Pancreas (tissue), 10 donors: ENCODE results near the gene DLX4. TPM values are rescaled to one million over a fixed set of nuclear protein-coding genes. Genes with fewer than 3 reads are reported as not detected.

Experiments used
- ATAC-seq, 4 donors: fragments of 200-7000 bp; cut with Tn5 transposase; one replicate each; pipeline versions ENCODE4 v1.8.0 to v1.9.1; 2020; ENCODE audit warnings: mild to moderate bottlenecking in 4 of 4, moderate library complexity in 4 of 4
- DNase-seq, 6 donors: peaks; one replicate each; pipeline ENCODE4 v3.0.0-alpha.2; 2020
- FAIRE-seq: peaks from 2 replicates; lab custom pipeline; 2012; peaks lifted over from hg19 to GRCh38; lab: Jason Lieb, UNC
- H3K27ac ChIP-seq, 4 donors: fragments of 200-600 bp; sonication (generic); 1 replicate in 3 of 4; 2 replicates in 1 of 4; pipeline versions ENCODE4 v1.5.0 to v1.8.0; 2020
- H3K27me3 ChIP-seq, 4 donors: fragments of 200-600 bp; one replicate each; pipeline ENCODE4 v1.8.0; 2021
- H3K36me3 ChIP-seq, 3 donors: fragments of 200-600 bp; sonication (generic) in 1 of 3; one replicate each; pipeline versions ENCODE4 v1.5.0 to v1.8.0; 2020 to 2021
- H3K4me1 ChIP-seq, 3 donors: fragments of 200-600 bp; one replicate each; pipeline ENCODE4 v1.8.0; 2021
- H3K4me3 ChIP-seq, 4 donors: fragments of 200-600 bp; sonication (generic) in 2 of 4; one replicate each; pipeline versions ENCODE4 v1.5.0 to v1.8.0; 2020 to 2021
- H3K9me3 ChIP-seq, 4 donors: fragments of 200-600 bp; one replicate each; pipeline ENCODE4 v1.8.0; 2021
- CTCF ChIP-seq, 4 donors: fragments of 200-600 bp; sonication (generic) in 3 of 4; IDR thresholded peaks; one replicate each; pipeline versions ENCODE4 v1.5.0 to v1.8.0; 2021; ENCODE audit warnings: antibody characterized with exemption in 4 of 4
- WGBS, 2 donors: extraction: QIAGEN DNeasy Blood & Tissue Kit; methylation state at CpG; one replicate each; pipeline ENCODE4 v1.1.7; 2013; 5-methylcytosine and 5-hydroxymethylcytosine counted together
- intact Hi-C, 3 donors: fragments of 100-400 bp; cut with DNase I; formaldehyde crosslinking; loops; one replicate each; pipeline versions ENCODE4 v1.11.1 to v1.14.2; 2022
- polyA plus RNA-seq, 2 donors: library from polyadenylated mRNA; stranded (reverse); fragments of 200-250 nt; gene quantifications; one replicate each; pipeline ENCODE4 v1.2.3, GENCODE V29; 2013
- total RNA-seq, 6 donors: library from RNA; stranded (reverse); fragmentation: NEBNext Ultra II Directional in 4 of 6; extraction: Animal tissue kit (Norgen Biotek cat#: 25700) in 4 of 6; gene quantifications; one replicate each; pipeline versions ENCODE4 v1.2.1 to v1.2.4, GENCODE V29; 2021 to 2023
- donor health status: healthy with polysubstance abuse.
- donor health status: DM: no; HTN: no; CAD: no; lungs with moderate emphysema.
- donor health status: DM: no; HTN: no; CAD: no.
- donor health status: control.
- donor health status: control.
- donor health status: Bipolar disorder and iron deficiency.
- donor health status: DM: yes; HTN: yes; CAD: no.
- donor health status: DM: no; HTN: no; CAD: no.
- donor health status: DM: no; HTN: no; CAD: no.
- donor health status: DM: yes; HTN: yes; CAD: no.

The DLX4 gene
- total and polyA plus RNA-seq, 8 donors = 0.16 to 0.30 (median 0.23) TPM; not detected in 3

DNA sequence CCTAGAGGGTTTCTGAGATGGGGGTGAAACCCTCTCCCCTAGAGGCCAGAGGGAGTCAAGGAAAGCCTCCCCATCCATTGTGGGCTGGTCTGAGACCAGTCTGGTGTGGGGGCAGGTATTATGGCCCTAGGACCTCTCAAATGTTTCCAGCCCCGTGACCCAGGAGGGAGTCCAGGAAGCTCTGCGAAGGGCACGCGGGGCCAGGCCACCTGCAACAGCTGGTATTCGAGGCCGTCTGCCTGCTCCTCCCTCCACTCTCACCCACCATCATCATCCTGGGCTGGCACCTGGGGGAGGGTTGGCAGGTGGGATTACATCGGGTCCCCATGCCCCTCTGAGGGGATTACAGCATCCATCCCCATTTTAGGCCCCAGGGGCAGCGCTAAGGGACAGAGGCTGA is 38.1 kb upstream of the DLX4 start:
- no peak for DNase-seq
- 80 to 84% methylated on average over 8 of the region's 8 CpGs for WGBS, 2 donors
- no peak for ATAC-seq
- H3K36me3 ChIP-seq = no peaks in the 10 kb centered on the region
- no peak overlapping the region for H3K4me3 ChIP-seq
- TF ChIP-seq CTCF (IDR thresholded peaks at IDR 0.05) = no peak
- FAIRE-seq = no peak
- H3K27ac ChIP-seq = no peak overlapping the region
- no peaks in the 10 kb centered on the region for H3K4me1 ChIP-seq
- no peaks in the 10 kb centered on the region for H3K27me3 ChIP-seq
- intact Hi-C loops = no loop called here
- no peaks in the 10 kb centered on the region for H3K9me3 ChIP-seq

DNA sequence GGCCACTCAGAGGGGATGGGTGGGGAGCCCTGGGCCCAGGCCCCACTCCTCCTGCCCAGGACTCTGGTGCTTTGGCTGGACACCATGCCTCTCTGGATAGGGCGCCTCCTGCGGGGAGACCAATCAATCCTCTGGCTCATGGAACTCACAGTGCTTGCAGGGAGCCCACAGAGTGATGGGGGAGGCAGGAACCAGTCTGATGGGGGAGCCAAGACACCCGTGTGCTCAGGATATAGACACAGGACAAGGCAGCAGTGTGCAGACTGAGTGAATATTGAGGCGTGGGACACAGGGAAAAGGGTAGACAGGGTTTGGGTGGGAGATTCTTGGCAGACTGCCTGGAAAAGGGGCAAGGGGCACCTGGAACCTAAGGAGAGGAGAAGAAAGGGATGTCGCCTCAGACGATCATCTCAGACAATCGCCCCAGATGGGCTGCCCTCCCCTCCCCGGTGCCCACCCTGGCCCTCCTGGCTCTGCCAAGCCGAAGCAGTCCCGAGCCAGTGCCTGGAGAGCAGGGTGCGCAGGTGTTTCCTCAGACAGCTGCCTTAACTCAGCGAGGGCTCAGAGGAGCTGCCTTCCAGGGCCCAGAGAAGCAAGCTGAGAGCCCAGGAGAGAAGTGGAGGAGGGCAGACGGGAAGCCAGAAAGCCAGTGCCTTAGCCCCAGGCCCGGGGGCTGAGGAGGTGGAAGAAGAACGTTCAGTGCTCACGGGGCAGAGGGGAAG is 37.4 kb upstream of the DLX4 start:
- H3K27me3 ChIP-seq = no peaks in the 10 kb centered on the region
- no peak for FAIRE-seq
- intact Hi-C loops = no loop called here
- DNase-seq = no peak
- H3K9me3 ChIP-seq = no peaks in the 10 kb centered on the region
- WGBS, 2 donors = 54 to 64% methylated on average over 16 of the region's 16 CpGs
- ATAC-seq = no peak
- no peak overlapping the region for H3K27ac ChIP-seq
- H3K36me3 ChIP-seq = no peaks in the 10 kb centered on the region
- no peak for TF ChIP-seq CTCF (IDR thresholded peaks at IDR 0.05)
- H3K4me3 ChIP-seq = no peak overlapping the region
- no peaks in the 10 kb centered on the region for H3K4me1 ChIP-seq

DNA sequence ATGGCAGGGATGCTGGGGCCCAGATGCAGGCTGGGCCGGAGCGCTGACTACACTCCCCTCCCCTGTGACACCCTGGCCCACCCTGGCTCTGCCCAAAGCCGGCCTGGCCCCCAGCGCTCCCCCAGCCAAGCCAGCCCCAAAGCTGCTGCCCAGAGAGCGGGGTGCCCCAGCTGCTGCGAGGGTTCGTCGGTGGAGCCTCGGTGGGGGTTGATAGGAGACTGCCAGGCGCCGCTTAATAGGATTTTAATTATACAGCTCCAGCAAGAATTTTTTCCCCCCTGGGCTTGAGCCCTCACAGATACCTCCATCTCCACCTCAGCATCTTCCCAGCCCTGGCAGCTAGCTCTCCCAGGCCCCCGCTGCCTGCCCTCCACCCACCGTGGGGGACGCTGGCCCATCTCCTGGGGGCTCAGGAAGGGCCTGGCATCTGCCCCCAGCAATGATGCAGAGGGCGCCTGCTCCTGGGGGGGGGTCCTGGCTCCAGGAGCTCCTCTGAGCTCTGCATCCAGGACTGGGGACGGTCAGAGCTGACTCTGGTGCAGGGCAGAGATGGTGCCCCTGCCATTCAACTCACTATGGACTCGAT is 36.8 kb upstream of the DLX4 start:
- no peak for FAIRE-seq
- intact Hi-C loops = no loop called here
- WGBS, 2 donors = 50 to 64% methylated on average over 16 to 17 of the region's 17 CpGs

GRCh38 chr17:49932901-49933300 is 36.1 kb upstream of the DLX4 start:
- ATAC-seq = no peak
- Histone ChIP-seq H3K27ac (no peak overlapping the region), H3K36me3 (no peaks in the 10 kb centered on the region), H3K27me3 (no peaks in the 10 kb centered on the region), H3K4me3 (no peak overlapping the region), H3K9me3 (no peaks in the 10 kb centered on the region), H3K4me1 (no peaks in the 10 kb centered on the region)
- no peak for FAIRE-seq
- intact Hi-C loops = no loop called here
- DNase-seq = no peak
- 60 to 63% methylated on average over 6 of the region's 6 CpGs for WGBS, 2 donors
- no peak for TF ChIP-seq CTCF (IDR thresholded peaks at IDR 0.05)

More for the DNA sequence above, 36.8 kb upstream of the DLX4 start:
- Histone ChIP-seq H3K27me3 (no peaks in the 10 kb centered on the region), H3K4me3 (no peak overlapping the region), H3K9me3 (no peaks in the 10 kb centered on the region), H3K4me1 (no peaks in the 10 kb centered on the region), H3K27ac (no peak overlapping the region), H3K36me3 (no peaks in the 10 kb centered on the region)
- DNase-seq (no peak), ATAC-seq (no peak)
- TF ChIP-seq CTCF (IDR thresholded peaks at IDR 0.05) = no peak
